ENCODE measurements around the gene ASCC2.

ASCC2 gene

GRCh38 chr22:29798318-29798717 lies 39.8 kb downstream of the ASCC2 start:
- peaks cover 54 to 64% of the 10 kb centered on the region in 2 experiments for H3K4me1 ChIP-seq (ENCODE audit: control insufficient read depth in 1 of 2, insufficient read depth in 2 of 2, low read length in 2 of 2)
- peaks cover 5% of the 10 kb centered on the region for H3K79me2 ChIP-seq (ENCODE audit: control insufficient read depth, insufficient read depth, low read length, poor library complexity)
- H3K9me3 ChIP-seq (ENCODE audit: insufficient read depth, low read depth, low read length): no peaks in the 10 kb centered on the region
- no peak for DNase-seq
- peak overlapping the region; percentile 69 for H3K14ac ChIP-seq (ENCODE audit: low read length)
- peaks cover 20 to 21% of the 10 kb centered on the region in 2 experiments for H3K36me3 ChIP-seq (ENCODE audit: control insufficient read depth in 1 of 2, insufficient read depth in 2 of 2, low read length in 2 of 2)
- peak overlapping the region; percentile 49 for H4K8ac ChIP-seq (ENCODE audit: low read depth, low read length)
- H2AK5ac ChIP-seq (ENCODE audit: low read length): peak overlapping the region; percentile 44
- peak overlapping the region; percentile 44 for H3K4ac ChIP-seq (ENCODE audit: low read depth, low read length)
- H3K27ac ChIP-seq (ENCODE audit: low read depth, low read length): peak overlapping the region; percentile 94
- peak overlapping the region; percentile 70 for H2BK5ac ChIP-seq (ENCODE audit: low read depth, low read length, poor library complexity)
- peak overlapping the region; percentile 92 for H4K91ac ChIP-seq (ENCODE audit: low read depth, low read length)
- peak overlapping the region; percentile 47 for H3K18ac ChIP-seq (ENCODE audit: low read length)
- H2BK12ac ChIP-seq (ENCODE audit: low read length): peak overlapping the region; percentile 71
- H2AFZ ChIP-seq (ENCODE audit: insufficient read depth, low read length, poor library complexity): no peak overlapping the region
- no peak overlapping the region for H3K4me2 ChIP-seq (ENCODE audit: low read length)
- H2BK120ac ChIP-seq (ENCODE audit: insufficient read depth, low read length, poor library complexity): peak overlapping the region; percentile 86
- no CpG with 5 or more reads among the region's 6 CpGs for WGBS (ENCODE audit: extremely low coverage, insufficient coverage, insufficient read length)
- H3K23ac ChIP-seq (ENCODE audit: low read length): no peak overlapping the region
- H3K27me3 ChIP-seq (ENCODE audit: insufficient read depth, low read length): no peaks in the 10 kb centered on the region
- no peak overlapping the region for H4K12ac ChIP-seq (ENCODE audit: low read depth, low read length)
- H3K4me3 ChIP-seq (ENCODE audit: low read depth, low read length): no peak overlapping the region
- no peak overlapping the region for H3K9ac ChIP-seq (ENCODE audit: low read length)
- H3K79me1 ChIP-seq (ENCODE audit: low read length): peaks cover 43% of the 10 kb centered on the region

- H3K79me2 ChIP-seq (ENCODE audit: control insufficient read depth, insufficient read depth, low read length, poor library complexity): peaks cover 5% of the 10 kb centered on the region
- H2BK120ac ChIP-seq (ENCODE audit: insufficient read depth, low read length, poor library complexity): peak overlapping the region; percentile 50
- no peak for DNase-seq
- H3K4ac ChIP-seq (ENCODE audit: low read depth, low read length): no peak overlapping the region
- H2AFZ ChIP-seq (ENCODE audit: insufficient read depth, low read length, poor library complexity): no peak overlapping the region
- no peaks in the 10 kb centered on the region for H3K27me3 ChIP-seq (ENCODE audit: insufficient read depth, low read length)
- no peak overlapping the region for H3K4me2 ChIP-seq (ENCODE audit: low read length)
- H3K79me1 ChIP-seq (ENCODE audit: low read length): peaks cover 43% of the 10 kb centered on the region
- peak overlapping the region; percentile 16 for H3K14ac ChIP-seq (ENCODE audit: low read length)
- H3K4me3 ChIP-seq (ENCODE audit: low read depth, low read length): no peak overlapping the region
- H2AK5ac ChIP-seq (ENCODE audit: low read length): peak overlapping the region; percentile 21
- no peak overlapping the region for H3K27ac ChIP-seq (ENCODE audit: low read depth, low read length)
- H2BK5ac ChIP-seq (ENCODE audit: low read depth, low read length, poor library complexity): no peak overlapping the region
- no peak overlapping the region for H3K9ac ChIP-seq (ENCODE audit: low read length)
- H2BK12ac ChIP-seq (ENCODE audit: low read length): peak overlapping the region; percentile 63
- H3K36me3 ChIP-seq (ENCODE audit: control insufficient read depth in 1 of 2, insufficient read depth in 2 of 2, low read length in 2 of 2): peaks cover 30 to 31% of the 10 kb centered on the region in 2 experiments
- no CpG with 5 or more reads among the region's 3 CpGs for WGBS (ENCODE audit: extremely low coverage, insufficient coverage, insufficient read length)
- no peak overlapping the region for H3K23ac ChIP-seq (ENCODE audit: low read length)
- H4K12ac ChIP-seq (ENCODE audit: low read depth, low read length): no peak overlapping the region
- peak overlapping the region; percentile 28 for H4K91ac ChIP-seq (ENCODE audit: low read depth, low read length)
- H3K4me1 ChIP-seq (ENCODE audit: control insufficient read depth in 1 of 2, insufficient read depth in 2 of 2, low read length in 2 of 2): peaks cover 54 to 64% of the 10 kb centered on the region in 2 experiments
- no peaks in the 10 kb centered on the region for H3K9me3 ChIP-seq (ENCODE audit: insufficient read depth, low read depth, low read length)
- no peak overlapping the region for H4K8ac ChIP-seq (ENCODE audit: low read depth, low read length)
- H3K18ac ChIP-seq (ENCODE audit: low read length): no peak overlapping the region
Measured at GRCh38 chr22:29797351-29797750, 40.7 kb downstream of the ASCC2 start.

DNA sequence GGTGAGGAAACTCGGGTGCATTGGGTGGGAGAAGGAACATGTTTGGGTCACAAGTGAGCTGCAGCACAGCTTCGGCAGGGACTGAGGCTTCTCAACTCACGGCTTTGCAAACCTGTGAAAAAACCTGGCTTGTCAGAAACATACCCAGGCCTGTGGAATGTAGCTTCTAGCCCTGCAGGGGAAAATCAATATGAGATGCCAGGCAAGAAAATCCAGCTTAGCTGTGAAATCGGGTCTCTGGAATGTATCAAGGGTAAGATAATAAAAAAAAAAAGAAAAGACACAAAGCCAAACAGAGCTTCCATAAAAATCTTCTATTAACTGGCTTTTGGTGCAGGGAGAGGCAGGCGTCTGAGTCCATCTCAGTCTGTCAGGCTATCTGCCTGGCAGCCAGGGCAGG lies 42.4 kb downstream of the ASCC2 start:
- Histone ChIP-seq H3K4me1 (ENCODE audit: control insufficient read depth in 1 of 2, insufficient read depth in 2 of 2, low read length in 2 of 2) (peaks cover 41 to 49% of the 10 kb centered on the region in 2 experiments), H3K4ac (ENCODE audit: low read depth, low read length) (no peak overlapping the region), H3K9me3 (ENCODE audit: insufficient read depth, low read depth, low read length) (no peaks in the 10 kb centered on the region), H2BK120ac (ENCODE audit: insufficient read depth, low read length, poor library complexity) (no peak overlapping the region), H3K36me3 (ENCODE audit: control insufficient read depth in 1 of 2, insufficient read depth in 2 of 2, low read length in 2 of 2) (peaks cover 33 to 35% of the 10 kb centered on the region in 2 experiments), H3K9ac (ENCODE audit: low read length) (no peak overlapping the region), H3K14ac (ENCODE audit: low read length) (no peak overlapping the region), H2BK12ac (ENCODE audit: low read length) (peak overlapping the region; percentile 27), H3K18ac (ENCODE audit: low read length) (no peak overlapping the region), H4K91ac (ENCODE audit: low read depth, low read length) (no peak overlapping the region), H3K4me2 (ENCODE audit: low read length) (peak overlapping the region; percentile 36), H2BK5ac (ENCODE audit: low read depth, low read length, poor library complexity) (peak overlapping the region; percentile 21), H3K4me3 (ENCODE audit: low read depth, low read length) (no peak overlapping the region), H2AFZ (ENCODE audit: insufficient read depth, low read length, poor library complexity) (no peak overlapping the region), H3K79me1 (ENCODE audit: low read length) (peaks cover 33% of the 10 kb centered on the region), H3K79me2 (ENCODE audit: control insufficient read depth, insufficient read depth, low read length, poor library complexity) (peaks cover 5% of the 10 kb centered on the region), H3K27ac (ENCODE audit: low read depth, low read length) (peak overlapping the region; percentile 59), H3K27me3 (ENCODE audit: insufficient read depth, low read length) (no peaks in the 10 kb centered on the region), H3K23ac (ENCODE audit: low read length) (no peak overlapping the region), H2AK5ac (ENCODE audit: low read length) (no peak overlapping the region), H4K8ac (ENCODE audit: low read depth, low read length) (no peak overlapping the region), H4K12ac (ENCODE audit: low read depth, low read length) (no peak overlapping the region)
- no CpG with 5 or more reads among the region's 5 CpGs for WGBS (ENCODE audit: extremely low coverage, insufficient coverage, insufficient read length)
- DNase-seq: no peak

DNA sequence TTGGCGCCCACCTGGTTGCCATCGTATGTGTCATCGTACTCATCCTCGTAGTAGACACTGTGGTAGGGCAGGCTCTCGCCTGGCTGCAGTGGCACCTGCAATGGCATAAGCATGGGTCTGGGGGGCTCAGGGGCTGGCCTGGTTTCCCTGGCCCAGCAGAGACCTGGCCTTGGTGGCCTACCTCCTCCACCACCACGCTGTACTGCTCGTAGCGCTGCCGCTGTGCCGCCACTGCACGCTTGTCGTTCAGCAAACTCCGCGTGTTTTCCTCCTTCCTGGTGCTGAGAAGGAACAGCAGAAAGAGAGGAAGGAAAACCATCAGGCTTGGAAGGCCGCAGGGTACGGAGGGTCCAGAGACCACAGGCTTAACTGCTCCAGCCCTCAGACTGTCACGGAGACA lies 44.7 kb downstream of the ASCC2 start:
- H2AFZ ChIP-seq (ENCODE audit: insufficient read depth, low read length, poor library complexity): no peak overlapping the region
- no peak for DNase-seq
- H3K27me3 ChIP-seq (ENCODE audit: insufficient read depth, low read length): no peaks in the 10 kb centered on the region
- H2BK12ac ChIP-seq (ENCODE audit: low read length): no peak overlapping the region
- H3K27ac ChIP-seq (ENCODE audit: low read depth, low read length): no peak overlapping the region
- H4K12ac ChIP-seq (ENCODE audit: low read depth, low read length): no peak overlapping the region
- H3K9ac ChIP-seq (ENCODE audit: low read length): no peak overlapping the region
- H3K18ac ChIP-seq (ENCODE audit: low read length): no peak overlapping the region
- H3K4me3 ChIP-seq (ENCODE audit: low read depth, low read length): no peak overlapping the region
- no peak overlapping the region for H3K14ac ChIP-seq (ENCODE audit: low read length)
- H2AK5ac ChIP-seq (ENCODE audit: low read length): no peak overlapping the region
- no peak overlapping the region for H4K91ac ChIP-seq (ENCODE audit: low read depth, low read length)
- H2BK5ac ChIP-seq (ENCODE audit: low read depth, low read length, poor library complexity): no peak overlapping the region
- H3K79me1 ChIP-seq (ENCODE audit: low read length): peaks cover 17% of the 10 kb centered on the region
- no peak overlapping the region for H3K4me2 ChIP-seq (ENCODE audit: low read length)
- peaks cover 2% of the 10 kb centered on the region for H3K79me2 ChIP-seq (ENCODE audit: control insufficient read depth, insufficient read depth, low read length, poor library complexity)
- peaks cover 4% of the 10 kb centered on the region for H3K9me3 ChIP-seq (ENCODE audit: insufficient read depth, low read depth, low read length)
- peaks cover 51 to 52% of the 10 kb centered on the region in 2 experiments for H3K36me3 ChIP-seq (ENCODE audit: control insufficient read depth in 1 of 2, insufficient read depth in 2 of 2, low read length in 2 of 2)
- no peak overlapping the region for H3K23ac ChIP-seq (ENCODE audit: low read length)
- no CpG with 5 or more reads among the region's 17 CpGs for WGBS (ENCODE audit: extremely low coverage, insufficient coverage, insufficient read length)
- H4K8ac ChIP-seq (ENCODE audit: low read depth, low read length): no peak overlapping the region
- H3K4me1 ChIP-seq (ENCODE audit: control insufficient read depth in 1 of 2, insufficient read depth in 2 of 2, low read length in 2 of 2): peaks cover 23 to 32% of the 10 kb centered on the region in 2 experiments
- no peak overlapping the region for H2BK120ac ChIP-seq (ENCODE audit: insufficient read depth, low read length, poor library complexity)
- H3K4ac ChIP-seq (ENCODE audit: low read depth, low read length): no peak overlapping the region
